K562 (cell line): ENCODE measurements around the gene SPTY2D1. TPM values are rescaled to one million over a fixed set of nuclear protein-coding genes. Genes with fewer than 3 reads are reported as not detected.

Experiments
- BCL6 ChIP-seq: fragments of 250-450 bp; sonication (Bioruptor Pico); IDR thresholded peaks from 2 replicates; pipeline ENCODE4 v1.4.0; 2020
- CBX1 ChIP-seq: sonication (generic); IDR thresholded peaks from 2 replicates; pipeline ENCODE4 v1.6.1; 2016; ENCODE audit warnings: antibody characterized with exemption, low read depth, mild to moderate bottlenecking
- EWSR1 ChIP-seq: fragments of 450-650 bp; IDR thresholded peaks from 2 replicates; pipeline ENCODE4 v1.6.1; 2018; ENCODE audit warnings: borderline replicate concordance, mild to moderate bottlenecking, low read depth, moderate library complexity; ENCODE audit not compliant: partially characterized antibody
- FOSL1 ChIP-seq: fragments of 200-800 bp; sonication (Bioruptor generic); conservative IDR thresholded peaks from 2 replicates; pipeline ENCODE4 v1.6.1; 2016; ENCODE audit warnings: missing genetic modification characterization, missing compliant biosample characterization
- IFI16 ChIP-seq: fragments of 250-450 bp; sonication (Bioruptor Pico); IDR thresholded peaks from 2 replicates; pipeline ENCODE4 v2.1.2; 2022; ENCODE audit warnings: mild to moderate bottlenecking, inconsistent platforms
- RCOR1 ChIP-seq, 2 experiments: IDR thresholded peaks; 2 replicates each; pipeline ENCODE4 v1.6.1; 2012; ENCODE audit warnings: low read depth in 2 of 2, low read length in 2 of 2, borderline replicate concordance in 1 of 2, improper control_type of control experiment in 1 of 2
- SMARCE1 ChIP-seq: fragments of 450-650 bp; IDR thresholded peaks from 2 replicates; pipeline ENCODE4 v1.7.1; 2016; ENCODE audit warnings: mild to moderate bottlenecking
- SNIP1 ChIP-seq: fragments of 450-650 bp; IDR thresholded peaks from 2 replicates; pipeline ENCODE4 v1.7.1; 2017; ENCODE audit warnings: low read depth, mild to moderate bottlenecking
- SP2 ChIP-seq: IDR thresholded peaks from 2 replicates; pipeline ENCODE4 v1.6.1; 2011; ENCODE audit warnings: mild to moderate bottlenecking, low read depth, low read length, moderate library complexity; ENCODE audit not compliant: poor library complexity, severe bottlenecking; ENCODE audit errors: extremely low read depth
- SRSF3 ChIP-seq: fragments of 200-400 bp; formaldehyde crosslinking; IDR thresholded peaks from 2 replicates; pipeline ENCODE4 v1.6.1; 2016; ENCODE audit warnings: mild to moderate bottlenecking, low read length, moderate library complexity; ENCODE audit not compliant: insufficient read depth
- TBP ChIP-seq: optimal IDR thresholded peaks from 2 replicates; pipeline ENCODE3; 2011; ENCODE audit warnings: low read depth, low read length, improper control_type of control experiment
- ZNF316 ChIP-seq: fragments of 450-650 bp; IDR thresholded peaks from 2 replicates; pipeline ENCODE4 v1.6.1; 2016
- polyA plus RNA-seq, 8 experiments: library from polyadenylated mRNA; depleted of rRNA in 4 of 8; stranded (reverse) in 5 of 8; unstranded in 3 of 8; fragments of >200 nt; fragmentation: Nextera tagmentation in 2 of 8; fragmentation: Illumina TruSeq in 1 of 8; extraction: Ambion mirVana in 2 of 8; extraction: Trizol in 1 of 8; gene quantifications; 2 replicates each; pipeline versions ENCODE4 v1.2.1 to v1.2.3, GENCODE V29; 2011 to 2014; ENCODE audit warnings: inconsistent platforms in 1 of 8, missing spikeins in 1 of 8
- total RNA-seq, 7 experiments: library from RNA; depleted of rRNA in 6 of 7; stranded (reverse); fragments of >200 nt in 6 of 7; fragmentation: Illumina TruSeq in 2 of 7; extraction: Trizol in 2 of 7; gene quantifications; 2 replicates each; pipeline versions ENCODE4 v1.2.1 to v1.2.3, GENCODE V29; 2011 to 2021; ENCODE audit warnings: low replicate concordance in 1 of 7
- TF ChIP-seq, protein P1 (sequence below), 2 experiments: fragments of 450-650 bp; IDR thresholded peaks; 2 replicates each; pipeline ENCODE4 v1.6.1; 2016; ENCODE audit warnings: mild to moderate bottlenecking in 2 of 2, borderline replicate concordance in 1 of 2, low read depth in 1 of 2, moderate library complexity in 1 of 2
- TF ChIP-seq, protein P2 (sequence below): fragments of 250-450 bp; sonication (Bioruptor Pico); IDR thresholded peaks from 2 replicates; pipeline ENCODE4 v1.6.1; 2021; ENCODE audit warnings: mild to moderate bottlenecking
- TF ChIP-seq, protein P3 (sequence below): fragments of 250-450 bp; sonication (Bioruptor Pico); IDR thresholded peaks from 2 replicates; pipeline ENCODE4 v1.8.0; 2022; ENCODE audit warnings: moderate library complexity, mild to moderate bottlenecking, inconsistent platforms
- TF ChIP-seq, protein P4 (sequence below): fragments of 250-450 bp; sonication (Bioruptor Pico); IDR thresholded peaks from 2 replicates; pipeline ENCODE4 v1.4.0; 2020

Gene SPTY2D1
- total and polyA plus RNA-seq, 9 of the 15 experiments (the other 6 are each of a cell fraction or from before 2014, with no cell fraction given) = 3.2 to 32.1 (median 12.9) TPM

DNA sequence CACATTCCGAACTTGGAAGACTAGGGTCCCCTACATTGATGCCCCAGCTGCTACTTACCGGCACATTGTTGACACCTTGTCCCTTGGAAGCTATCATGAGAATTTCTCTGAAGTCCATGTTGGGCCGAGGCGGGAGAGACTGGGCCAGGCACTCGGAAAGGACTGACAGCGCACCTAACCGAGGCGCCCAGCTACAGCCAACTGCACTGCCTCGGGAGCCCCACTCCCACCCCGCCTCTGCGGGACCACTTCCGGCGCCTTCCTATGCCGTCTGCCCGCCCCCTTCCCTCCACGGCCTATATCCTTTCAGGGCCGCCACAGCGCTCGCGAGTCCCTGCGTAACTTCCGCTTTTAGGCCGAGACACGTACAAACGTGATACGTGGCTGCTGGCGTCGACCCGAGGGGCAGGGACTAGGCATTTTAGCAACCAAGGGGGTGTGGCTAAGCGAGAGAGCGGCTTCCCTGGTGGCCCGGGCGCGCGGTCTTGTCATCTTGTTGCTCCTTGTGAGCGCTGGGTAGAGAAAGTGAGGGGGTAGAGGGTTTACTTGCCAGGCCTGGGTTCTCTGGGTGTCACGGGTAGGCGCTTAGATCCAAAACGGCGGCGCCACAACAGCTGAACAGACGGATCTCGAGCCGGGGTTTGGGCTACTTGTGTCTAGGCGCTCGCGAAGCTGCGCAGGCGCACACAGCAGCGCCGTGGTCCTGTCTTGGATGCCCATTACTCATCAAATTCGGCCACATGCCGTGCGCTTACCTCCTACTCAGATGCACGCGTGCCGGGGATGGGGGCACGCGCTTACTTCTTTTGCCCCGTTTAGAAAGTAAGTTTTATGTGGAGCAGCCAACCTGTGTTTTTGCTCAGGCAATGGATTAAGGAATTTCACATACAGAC lies at the start of gene SPTY2D1 (continued):
- TF ChIP-seq, protein P1, sequence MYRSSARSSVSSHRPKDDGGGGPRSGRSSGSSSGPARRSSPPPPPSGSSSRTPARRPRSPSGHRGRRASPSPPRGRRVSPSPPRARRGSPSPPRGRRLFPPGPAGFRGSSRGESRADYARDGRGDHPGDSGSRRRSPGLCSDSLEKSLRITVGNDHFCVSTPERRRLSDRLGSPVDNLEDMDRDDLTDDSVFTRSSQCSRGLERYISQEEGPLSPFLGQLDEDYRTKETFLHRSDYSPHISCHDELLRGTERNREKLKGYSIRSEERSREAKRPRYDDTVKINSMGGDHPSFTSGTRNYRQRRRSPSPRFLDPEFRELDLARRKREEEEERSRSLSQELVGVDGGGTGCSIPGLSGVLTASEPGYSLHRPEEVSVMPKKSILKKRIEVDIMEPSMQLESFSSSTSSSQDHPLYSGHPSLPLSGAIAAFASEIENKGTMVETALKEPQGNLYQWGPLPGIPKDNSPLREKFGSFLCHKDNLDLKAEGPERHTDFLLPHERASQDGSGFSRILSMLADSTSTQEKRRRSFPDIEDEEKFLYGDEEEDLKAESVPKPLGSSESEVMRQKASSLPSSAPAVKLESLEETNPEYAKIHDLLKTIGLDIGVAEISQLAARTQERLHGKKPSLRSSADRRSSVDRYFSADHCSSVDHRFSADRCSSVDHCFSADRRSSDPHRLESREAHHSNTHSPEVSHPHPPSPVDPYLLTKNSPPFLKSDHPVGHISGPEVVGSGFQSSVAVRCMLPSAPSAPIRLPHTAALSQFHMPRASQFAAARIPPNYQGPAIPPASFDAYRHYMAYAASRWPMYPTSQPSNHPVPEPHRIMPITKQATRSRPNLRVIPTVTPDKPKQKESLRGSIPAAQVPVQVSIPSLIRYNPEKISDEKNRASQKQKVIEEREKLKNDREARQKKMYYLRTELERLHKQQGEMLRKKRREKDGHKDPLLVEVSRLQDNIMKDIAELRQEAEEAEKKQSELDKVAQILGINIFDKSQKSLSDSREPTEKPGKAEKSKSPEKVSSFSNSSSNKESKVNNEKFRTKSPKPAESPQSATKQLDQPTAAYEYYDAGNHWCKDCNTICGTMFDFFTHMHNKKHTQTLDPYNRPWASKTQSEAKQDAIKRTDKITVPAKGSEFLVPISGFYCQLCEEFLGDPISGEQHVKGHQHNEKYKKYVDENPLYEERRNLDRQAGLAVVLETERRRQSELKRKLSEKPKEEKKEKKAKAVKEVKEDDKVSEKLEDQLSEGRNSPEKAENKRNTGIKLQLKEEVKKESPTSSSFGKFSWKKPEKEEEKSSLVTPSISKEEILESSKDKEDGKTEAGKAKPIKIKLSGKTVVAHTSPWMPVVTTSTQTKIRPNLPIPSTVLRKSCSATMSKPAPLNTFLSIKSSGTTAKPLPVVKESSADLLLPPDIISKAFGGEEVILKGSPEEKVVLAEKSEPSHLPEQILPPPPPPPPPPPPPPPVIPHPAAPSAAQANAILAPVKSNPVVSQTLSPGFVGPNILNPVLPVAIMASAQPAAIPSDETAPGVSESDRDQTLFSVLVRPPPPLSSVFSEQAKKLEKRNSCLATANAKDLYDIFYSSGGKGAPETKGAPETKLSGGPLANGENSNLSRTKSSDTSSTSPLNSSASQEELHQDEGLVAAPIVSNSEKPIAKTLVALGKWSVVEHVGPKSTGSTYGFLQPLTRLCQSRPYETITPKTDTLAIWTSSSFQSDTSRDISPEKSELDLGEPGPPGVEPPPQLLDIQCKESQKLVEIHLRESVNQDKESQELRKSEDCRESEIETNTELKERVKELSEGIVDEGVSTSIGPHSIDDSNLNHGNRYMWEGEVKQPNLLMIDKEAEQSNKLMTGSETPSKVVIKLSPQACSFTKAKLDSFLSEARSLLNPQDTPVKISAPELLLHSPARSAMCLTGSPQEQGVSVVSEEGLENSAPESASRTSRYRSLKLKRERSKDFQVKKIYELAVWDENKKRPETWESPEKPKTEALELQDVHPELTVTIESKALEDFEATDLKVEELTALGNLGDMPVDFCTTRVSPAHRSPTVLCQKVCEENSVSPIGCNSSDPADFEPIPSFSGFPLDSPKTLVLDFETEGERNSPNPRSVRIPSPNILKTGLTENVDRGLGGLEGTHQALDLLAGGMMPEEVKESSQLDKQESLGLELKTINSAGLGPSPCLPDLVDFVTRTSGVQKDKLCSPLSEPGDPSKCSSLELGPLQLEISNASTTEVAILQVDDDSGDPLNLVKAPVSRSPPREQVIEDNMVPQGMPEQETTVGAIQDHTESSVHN (IDR thresholded peaks at IDR 0.05; ENCODE audit: borderline replicate concordance in 1 of 2, low read depth in 1 of 2) = peak in 1 of 2 experiments; percentile 50; a peak in 2 of 4 replicates
- TF ChIP-seq, protein P2, sequence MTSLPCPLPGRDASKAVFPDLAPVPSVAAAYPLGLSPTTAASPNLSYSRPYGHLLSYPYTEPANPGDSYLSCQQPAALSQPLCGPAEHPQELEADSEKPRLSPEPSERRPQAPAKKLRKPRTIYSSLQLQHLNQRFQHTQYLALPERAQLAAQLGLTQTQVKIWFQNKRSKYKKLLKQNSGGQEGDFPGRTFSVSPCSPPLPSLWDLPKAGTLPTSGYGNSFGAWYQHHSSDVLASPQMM (CRISPR knock-in tag) = no peak
- TF ChIP-seq SNIP1 = no peak
- no peak for TF ChIP-seq SRSF3
- TF ChIP-seq RCOR1 (IDR thresholded peaks at IDR 0.05; ENCODE audit: borderline replicate concordance in 1 of 2, low read depth in 2 of 2, low read length in 2 of 2) = peak in 1 of 2 experiments; percentile 70; a peak in 1 of 4 replicates
- TF ChIP-seq, protein P3, sequence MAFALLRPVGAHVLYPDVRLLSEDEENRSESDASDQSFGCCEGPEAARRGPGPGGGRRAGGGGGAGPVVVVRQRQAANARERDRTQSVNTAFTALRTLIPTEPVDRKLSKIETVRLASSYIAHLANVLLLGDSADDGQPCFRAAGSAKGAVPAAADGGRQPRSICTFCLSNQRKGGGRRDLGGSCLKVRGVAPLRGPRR (CRISPR knock-in tag) = no peak
- TF ChIP-seq, protein P4, sequence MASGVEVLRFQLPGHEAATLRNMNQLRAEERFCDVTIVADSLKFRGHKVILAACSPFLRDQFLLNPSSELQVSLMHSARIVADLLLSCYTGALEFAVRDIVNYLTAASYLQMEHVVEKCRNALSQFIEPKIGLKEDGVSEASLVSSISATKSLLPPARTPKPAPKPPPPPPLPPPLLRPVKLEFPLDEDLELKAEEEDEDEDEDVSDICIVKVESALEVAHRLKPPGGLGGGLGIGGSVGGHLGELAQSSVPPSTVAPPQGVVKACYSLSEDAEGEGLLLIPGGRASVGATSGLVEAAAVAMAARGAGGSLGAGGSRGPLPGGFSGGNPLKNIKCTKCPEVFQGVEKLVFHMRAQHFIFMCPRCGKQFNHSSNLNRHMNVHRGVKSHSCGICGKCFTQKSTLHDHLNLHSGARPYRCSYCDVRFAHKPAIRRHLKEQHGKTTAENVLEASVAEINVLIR (CRISPR knock-in tag) = peak; percentile 95
- TF ChIP-seq TBP = peak; percentile 84
- peak; percentile 90 for TF ChIP-seq ZNF316
- TF ChIP-seq IFI16 (CRISPR knock-in tag) = no peak
- no peak; the same call in 1 of the 2 replicates for TF ChIP-seq SMARCE1
- no peak for TF ChIP-seq CBX1
- TF ChIP-seq SP2 = no peak
- no peak for TF ChIP-seq EWSR1
- no peak for TF ChIP-seq BCL6 (CRISPR knock-in tag)
- TF ChIP-seq FOSL1 (tag) = peak; percentile 52
